CD14-positive monocyte (primary cell): ENCODE data around the gene CACNA1D. TPM values are rescaled to one million over a fixed set of nuclear protein-coding genes. Genes with fewer than 3 reads are reported as not detected.

Experiments
- DNase-seq, 3 donors: peaks; one replicate each; pipeline ENCODE4 v3.0.0-alpha.2; 2011 to 2022
- H2AFZ ChIP-seq: 2 replicates; pipeline ENCODE4 v1.6.0; 2012; ENCODE audit warnings: mild to moderate bottlenecking, low read depth, low read length, inconsistent platforms; ENCODE audit not compliant: insufficient read depth, poor library complexity, severe bottlenecking
- H3K27ac ChIP-seq, 2 donors: 1 replicate in 1 of 2; 2 replicates in 1 of 2; pipeline ENCODE4 v1.5.1; 2012 to 2013; ENCODE audit warnings: low read length in 2 of 2, control low read depth in 1 of 2, inconsistent platforms in 1 of 2, low read depth in 1 of 2, mild to moderate bottlenecking in 1 of 2
- H3K27me3 ChIP-seq, 2 donors: one replicate each; pipeline versions ENCODE4 v1.6.0 to v1.6.1; 2011 to 2013; ENCODE audit warnings: low read length in 2 of 2; ENCODE audit not compliant: control insufficient read depth in 2 of 2, insufficient read depth in 2 of 2
- H3K36me3 ChIP-seq, 2 donors: replicated peaks in 1 of 2; 1 replicate in 1 of 2; 2 replicates in 1 of 2; pipeline versions ENCODE4 v1.5.1 to v1.6.1; 2012 to 2013; ENCODE audit warnings: low read length in 2 of 2, control low read depth in 1 of 2, inconsistent platforms in 1 of 2, mild to moderate bottlenecking in 1 of 2; ENCODE audit not compliant: insufficient read depth in 2 of 2, control insufficient read depth in 1 of 2
- H3K4me1 ChIP-seq, 2 donors: 1 replicate in 1 of 2; 2 replicates in 1 of 2; pipeline versions ENCODE4 v1.5.1 to v1.6.1; 2012 to 2013; ENCODE audit warnings: low read length in 2 of 2, control low read depth in 1 of 2, inconsistent platforms in 1 of 2, mild to moderate bottlenecking in 1 of 2, moderate library complexity in 1 of 2; ENCODE audit not compliant: insufficient read depth in 2 of 2, control insufficient read depth in 1 of 2
- H3K4me2 ChIP-seq: replicated peaks from 2 replicates; pipeline ENCODE3; 2012; ENCODE audit warnings: low read length, moderate library complexity, mild to moderate bottlenecking; ENCODE audit not compliant: poor library complexity, severe bottlenecking; ENCODE audit errors: extremely low read depth
- H3K4me3 ChIP-seq, 3 experiments: fragments of 200-600 bp in 1 of 3; sonication (generic) in 1 of 3; replicated peaks in 1 of 3; 1 replicate in 2 of 3; 2 replicates in 1 of 3; pipeline ENCODE4 v1.5.1; 2011 to 2013; ENCODE audit warnings: low read length in 3 of 3, mild to moderate bottlenecking in 3 of 3, control low read depth in 2 of 3, low read depth in 2 of 3, inconsistent platforms in 1 of 3, moderate library complexity in 1 of 3
- H3K79me2 ChIP-seq: 2 replicates; pipeline ENCODE4 v1.6.0; 2012; ENCODE audit warnings: mild to moderate bottlenecking, control low read depth, inconsistent platforms, low read length, moderate library complexity; ENCODE audit not compliant: insufficient read depth
- H3K9ac ChIP-seq: 2 replicates; pipeline ENCODE4 v1.6.0; 2017; ENCODE audit warnings: low read length, mild to moderate bottlenecking; ENCODE audit not compliant: insufficient read depth, poor library complexity, severe bottlenecking
- H3K9me3 ChIP-seq, 2 donors: replicated peaks in 1 of 2; 1 replicate in 1 of 2; 2 replicates in 1 of 2; pipeline versions ENCODE4 v1.5.1 to v1.6.1; 2012 to 2013; ENCODE audit warnings: low read length in 2 of 2, control low read depth in 1 of 2; ENCODE audit not compliant: control insufficient read depth in 1 of 2, insufficient read depth in 1 of 2
- H4K20me1 ChIP-seq: 2 replicates; pipeline ENCODE4 v1.6.0; 2012; ENCODE audit warnings: mild to moderate bottlenecking, low read length, control low read depth, moderate library complexity; ENCODE audit not compliant: insufficient read depth
- H3K27ac Mint-ChIP-seq, 7 donors: one replicate each; pipeline ENCODE4 v1.8.0; 2020; ENCODE audit warnings: mild to moderate bottlenecking in 7 of 7, mixed read lengths in 7 of 7, moderate library complexity in 6 of 7, inconsistent platforms in 2 of 7
- H3K27me3 Mint-ChIP-seq, 3 donors: one replicate each; pipeline ENCODE4 v1.8.0; 2021 to 2022; ENCODE audit warnings: low read depth in 3 of 3, mild to moderate bottlenecking in 3 of 3, mixed read lengths in 3 of 3, moderate library complexity in 3 of 3, inconsistent platforms in 1 of 3
- H3K36me3 Mint-ChIP-seq, 2 donors: one replicate each; pipeline ENCODE4 v1.8.0; 2020; ENCODE audit warnings: mixed read lengths in 2 of 2, inconsistent platforms in 1 of 2, mild to moderate bottlenecking in 1 of 2
- H3K4me1 Mint-ChIP-seq: one replicate; pipeline ENCODE4 v1.8.0; 2020; ENCODE audit warnings: mild to moderate bottlenecking, mixed read lengths
- H3K4me3 Mint-ChIP-seq, 2 donors: one replicate each; pipeline ENCODE4 v1.8.0; 2020; ENCODE audit warnings: mild to moderate bottlenecking in 2 of 2, mixed read lengths in 2 of 2, moderate library complexity in 1 of 2
- H3K9me3 Mint-ChIP-seq, 7 donors: one replicate each; pipeline ENCODE4 v1.8.0; 2020 to 2022; ENCODE audit warnings: mixed read lengths in 7 of 7, mild to moderate bottlenecking in 6 of 7, moderate library complexity in 6 of 7, inconsistent platforms in 2 of 7
- WGBS: methylation state at CpG from one replicate; pipeline ENCODE4 v1.1.5; 2013; ENCODE audit warnings: missing lambda C conversion rate; ENCODE audit not compliant: insufficient coverage; 5-methylcytosine and 5-hydroxymethylcytosine counted together
- intact Hi-C, 2 donors: fragments of 100-400 bp; cut with micrococcal nuclease; formaldehyde crosslinking; loops; one replicate each; pipeline versions ENCODE4 v1.15.0 to v1.15.1; 2023
- polyA plus RNA-seq, 3 donors: library from polyadenylated mRNA; depleted of rRNA in 1 of 3; unstranded in 2 of 3; stranded (reverse) in 1 of 3; fragments of 300-500 nt in 2 of 3; fragments of >200 nt in 1 of 3; fragmentation: Illumina TruSeq in 2 of 3; gene quantifications; 1 replicate in 2 of 3; 2 replicates in 1 of 3; pipeline ENCODE4 v1.2.3, GENCODE V29; 2012 to 2021
- TF ChIP-seq, protein P1 (sequence below): fragments of 200-600 bp; IDR thresholded peaks from one replicate; pipeline ENCODE4 v1.8.0; 2022; ENCODE audit warnings: antibody characterized with exemption, mild to moderate bottlenecking

Gene CACNA1D
- polyA plus RNA-seq, 3 donors = 0.29 to 1.2 (median 0.98) TPM

DNA sequence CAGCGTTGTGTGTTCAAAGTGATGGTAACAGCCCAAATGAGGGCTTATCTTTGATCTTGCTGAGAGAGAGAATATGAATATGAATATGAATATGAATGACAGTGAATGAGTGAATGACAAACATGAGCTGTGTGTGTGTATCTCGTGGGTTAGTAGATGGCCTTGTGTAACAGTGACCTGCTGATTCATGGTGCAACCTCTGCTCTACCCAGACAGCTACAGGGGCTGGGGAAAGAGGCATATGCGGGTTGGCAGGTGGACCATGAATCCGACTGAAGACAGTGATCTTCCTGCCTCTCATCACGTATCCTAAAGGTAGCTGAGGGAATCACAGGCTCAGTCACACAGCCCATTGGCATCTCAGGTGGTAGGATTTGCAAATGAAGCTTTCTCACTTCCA is 293.6 kb downstream of the CACNA1D start:
- Mint-ChIP-seq H3K36me3 (no peaks in the 10 kb centered on the region), H3K4me1 (no peaks in the 10 kb centered on the region), H3K9me3 (no peaks in the 10 kb centered on the region), H3K27me3 (peaks cover 3 to 20% (median 10%) of the 10 kb centered on the region in 3 donors), H3K4me3 (no peak overlapping the region), H3K27ac (no peak overlapping the region)
- Histone ChIP-seq H3K27ac (no peak overlapping the region), H3K36me3 (no peaks in the 10 kb centered on the region), H3K4me1 (no peaks in the 10 kb centered on the region), H4K20me1 (no peaks in the 10 kb centered on the region), H2AFZ (no peak overlapping the region), H3K79me2 (no peaks in the 10 kb centered on the region), H3K4me2 (no peak overlapping the region), H3K9ac (no peak overlapping the region), H3K9me3 (no peaks in the 10 kb centered on the region), H3K27me3 (no peaks in the 10 kb centered on the region), H3K4me3 (no peak overlapping the region)
- DNase-seq = no peak
- TF ChIP-seq, protein P1, sequence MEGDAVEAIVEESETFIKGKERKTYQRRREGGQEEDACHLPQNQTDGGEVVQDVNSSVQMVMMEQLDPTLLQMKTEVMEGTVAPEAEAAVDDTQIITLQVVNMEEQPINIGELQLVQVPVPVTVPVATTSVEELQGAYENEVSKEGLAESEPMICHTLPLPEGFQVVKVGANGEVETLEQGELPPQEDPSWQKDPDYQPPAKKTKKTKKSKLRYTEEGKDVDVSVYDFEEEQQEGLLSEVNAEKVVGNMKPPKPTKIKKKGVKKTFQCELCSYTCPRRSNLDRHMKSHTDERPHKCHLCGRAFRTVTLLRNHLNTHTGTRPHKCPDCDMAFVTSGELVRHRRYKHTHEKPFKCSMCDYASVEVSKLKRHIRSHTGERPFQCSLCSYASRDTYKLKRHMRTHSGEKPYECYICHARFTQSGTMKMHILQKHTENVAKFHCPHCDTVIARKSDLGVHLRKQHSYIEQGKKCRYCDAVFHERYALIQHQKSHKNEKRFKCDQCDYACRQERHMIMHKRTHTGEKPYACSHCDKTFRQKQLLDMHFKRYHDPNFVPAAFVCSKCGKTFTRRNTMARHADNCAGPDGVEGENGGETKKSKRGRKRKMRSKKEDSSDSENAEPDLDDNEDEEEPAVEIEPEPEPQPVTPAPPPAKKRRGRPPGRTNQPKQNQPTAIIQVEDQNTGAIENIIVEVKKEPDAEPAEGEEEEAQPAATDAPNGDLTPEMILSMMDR = no peak
- intact Hi-C loops = no loop called here
- WGBS = 17% methylated on average over 1 of the region's 5 CpGs

DNA sequence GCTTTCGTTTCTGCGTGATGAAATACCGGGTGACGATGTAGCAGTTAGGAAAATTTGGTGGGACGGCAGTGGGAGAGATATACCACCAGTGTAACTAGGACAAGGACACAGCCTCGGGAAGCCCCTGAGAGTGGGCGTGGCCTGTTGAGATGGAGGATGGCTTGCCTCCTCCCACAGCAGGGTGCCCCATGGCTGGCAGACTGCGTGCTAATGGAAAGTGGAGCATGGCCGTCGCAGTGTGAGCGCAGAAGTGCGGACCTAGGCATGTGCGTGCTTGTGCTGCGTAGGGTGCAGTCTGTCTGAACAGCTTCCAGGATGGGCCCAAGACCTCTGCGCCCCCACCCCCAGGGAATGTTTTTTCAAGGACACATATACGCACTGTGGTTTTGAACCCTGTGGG is 295.0 kb downstream of the CACNA1D start:
- H3K36me3 Mint-ChIP-seq = no peaks in the 10 kb centered on the region
- H3K4me1 Mint-ChIP-seq = no peaks in the 10 kb centered on the region
- TF ChIP-seq, protein P1 = no peak
- H3K4me3 Mint-ChIP-seq = no peak overlapping the region
- 95% methylated on average over 14 of the region's 16 CpGs for WGBS
- H3K9ac ChIP-seq = no peak overlapping the region
- H3K9me3 ChIP-seq = no peaks in the 10 kb centered on the region
- H3K4me1 ChIP-seq = no peaks in the 10 kb centered on the region
- no peaks in the 10 kb centered on the region for H4K20me1 ChIP-seq
- no peak overlapping the region for H3K27ac Mint-ChIP-seq
- H3K4me2 ChIP-seq = no peak overlapping the region
- no peak overlapping the region for H2AFZ ChIP-seq
- H3K4me3 ChIP-seq = no peak overlapping the region
- intact Hi-C loops = no loop called here
- no peaks in the 10 kb centered on the region for H3K9me3 Mint-ChIP-seq
- no peaks in the 10 kb centered on the region for H3K79me2 ChIP-seq
- no peaks in the 10 kb centered on the region for H3K27me3 ChIP-seq
- H3K36me3 ChIP-seq = no peaks in the 10 kb centered on the region
- H3K27me3 Mint-ChIP-seq = peaks cover 6 to 16% (median 12%) of the 10 kb centered on the region in 3 donors
- DNase-seq = no peak
- H3K27ac ChIP-seq = no peak overlapping the region
